Rectal smooth muscle tissue (tissue), 1 donor: ENCODE measurements around the gene POLR2L.

Source experiments
- H3K27ac ChIP-seq: one replicate; pipeline ENCODE4 v1.7.0; 2013; ENCODE audit warnings: low read depth, low read length, inconsistent platforms
- H3K27me3 ChIP-seq: one replicate; pipeline ENCODE4 v1.7.0; 2013; ENCODE audit warnings: low read length; ENCODE audit not compliant: control insufficient read depth, insufficient read depth
- H3K36me3 ChIP-seq: one replicate; pipeline ENCODE4 v1.7.0; 2013; ENCODE audit warnings: low read length; ENCODE audit not compliant: control insufficient read depth, insufficient read depth
- H3K4me1 ChIP-seq: one replicate; pipeline ENCODE4 v1.7.0; 2013; ENCODE audit warnings: low read length; ENCODE audit not compliant: control insufficient read depth, insufficient read depth
- H3K4me3 ChIP-seq: one replicate; pipeline ENCODE4 v1.7.0; 2013; ENCODE audit warnings: low read length
- H3K9ac ChIP-seq: one replicate; pipeline ENCODE4 v1.7.0; 2013; ENCODE audit warnings: low read length

POLR2L gene

GRCh38 chr11:842370-843002 is at the start of gene POLR2L, which contains the start of gene TSPAN4:
Gene POLR2L, minus strand, starts transcription at chr11:842529. Its CDS starts 21 bp downstream, at chr11:842508.
Gene TSPAN4, plus strand, starts transcription at chr11:842852. Its CDS starts 7,453 bp downstream, at chr11:850305.
- peak within 1 kb of the TSS; percentile 79 for H3K4me3 ChIP-seq
- H3K27me3 ChIP-seq, result no peaks in the 10 kb centered on the region
- H3K4me1 ChIP-seq, result peaks cover 21% of the 10 kb centered on the region
- H3K36me3 ChIP-seq, result peaks cover 18% of the 10 kb centered on the region
- H3K27ac ChIP-seq, result peak within 1 kb of the TSS; percentile 97
- peak within 1 kb of the TSS; percentile 10 for H3K9ac ChIP-seq

GRCh38 chr11:890794-891540 is 48.6 kb upstream of the POLR2L start:
- Histone ChIP-seq H3K27me3 (no peaks in the 10 kb centered on the region), H3K4me3 (no peak overlapping the region), H3K4me1 (no peaks in the 10 kb centered on the region), H3K9ac (no peak overlapping the region), H3K27ac (no peak overlapping the region), H3K36me3 (no peaks in the 10 kb centered on the region)

DNA sequence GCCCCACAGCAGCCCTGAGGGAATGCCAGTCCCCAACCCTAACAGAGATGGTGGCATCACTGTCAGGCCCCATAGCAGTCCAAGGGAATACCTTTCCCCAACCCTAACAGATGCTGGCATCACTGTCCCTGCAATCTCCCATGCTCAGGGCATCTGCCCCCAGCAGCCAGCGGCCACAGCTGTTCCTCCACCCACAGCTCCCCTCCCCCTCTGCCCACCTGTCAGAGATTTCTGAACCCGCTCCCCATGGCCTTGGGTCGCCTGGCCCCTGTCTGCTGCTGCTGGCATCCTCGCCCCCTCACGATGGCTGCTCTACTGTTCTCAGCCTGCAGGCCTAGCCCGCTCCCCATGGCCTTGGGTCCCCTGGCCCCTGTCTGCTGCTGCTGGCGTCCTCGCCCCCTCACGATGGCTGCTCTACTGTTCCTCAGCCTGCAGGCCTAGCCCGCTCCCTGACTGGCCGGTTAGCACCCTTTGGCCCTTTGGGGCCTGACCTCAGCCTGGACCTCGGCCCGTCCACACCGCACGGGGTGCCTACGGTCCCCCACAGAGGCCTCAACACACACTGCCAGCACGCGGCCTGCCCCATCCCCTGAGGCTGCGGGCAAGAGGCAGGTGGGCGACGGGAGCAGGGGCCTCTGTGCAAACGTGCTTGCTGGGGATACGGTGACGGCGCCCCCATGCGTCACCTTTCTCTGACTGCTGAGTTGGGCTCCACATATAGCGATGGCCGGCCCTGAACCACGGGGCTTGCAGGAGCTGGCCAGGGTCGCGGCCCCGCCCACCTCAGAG is 47.6 kb upstream of the POLR2L start:
- Histone ChIP-seq H3K4me1 (no peaks in the 10 kb centered on the region), H3K9ac (no peak overlapping the region), H3K27ac (no peak overlapping the region), H3K27me3 (no peaks in the 10 kb centered on the region), H3K36me3 (no peaks in the 10 kb centered on the region), H3K4me3 (no peak overlapping the region)

DNA sequence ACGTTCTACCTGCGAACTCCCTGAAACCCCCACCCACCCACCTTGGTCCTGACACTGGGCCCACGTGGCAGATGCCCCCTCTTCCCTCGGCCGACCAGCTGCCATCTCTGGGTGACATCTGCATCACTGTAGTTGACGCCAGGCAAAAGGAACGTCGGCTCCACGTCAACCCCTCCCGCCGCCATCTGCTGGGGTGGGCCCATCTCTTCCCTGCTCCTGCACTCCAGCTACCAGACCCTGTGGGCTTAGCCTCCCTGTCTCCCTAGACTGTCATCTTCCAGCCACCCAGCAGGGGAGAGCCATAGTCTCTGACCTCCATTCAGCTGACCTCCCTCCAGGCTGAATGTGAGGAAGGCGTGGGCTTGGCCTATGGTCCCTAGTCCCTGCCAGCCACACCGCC is 46.9 kb upstream of the POLR2L start:
- Histone ChIP-seq H3K27me3 (no peaks in the 10 kb centered on the region), H3K36me3 (no peaks in the 10 kb centered on the region), H3K9ac (no peak overlapping the region), H3K4me1 (no peaks in the 10 kb centered on the region), H3K4me3 (no peak overlapping the region), H3K27ac (no peak overlapping the region)

- Histone ChIP-seq H3K4me3 (no peak overlapping the region), H3K4me1 (no peaks in the 10 kb centered on the region), H3K27me3 (no peaks in the 10 kb centered on the region), H3K27ac (no peak overlapping the region), H3K36me3 (no peaks in the 10 kb centered on the region), H3K9ac (no peak overlapping the region)
Measured at GRCh38 chr11:888310-889212, 46.2 kb upstream of the POLR2L start.

GRCh38 chr11:887589-887988 is 45.3 kb upstream of the POLR2L start:
- Histone ChIP-seq H3K4me3 (no peak overlapping the region), H3K4me1 (no peaks in the 10 kb centered on the region), H3K27me3 (no peaks in the 10 kb centered on the region), H3K27ac (no peak overlapping the region), H3K9ac (no peak overlapping the region), H3K36me3 (no peaks in the 10 kb centered on the region)

DNA sequence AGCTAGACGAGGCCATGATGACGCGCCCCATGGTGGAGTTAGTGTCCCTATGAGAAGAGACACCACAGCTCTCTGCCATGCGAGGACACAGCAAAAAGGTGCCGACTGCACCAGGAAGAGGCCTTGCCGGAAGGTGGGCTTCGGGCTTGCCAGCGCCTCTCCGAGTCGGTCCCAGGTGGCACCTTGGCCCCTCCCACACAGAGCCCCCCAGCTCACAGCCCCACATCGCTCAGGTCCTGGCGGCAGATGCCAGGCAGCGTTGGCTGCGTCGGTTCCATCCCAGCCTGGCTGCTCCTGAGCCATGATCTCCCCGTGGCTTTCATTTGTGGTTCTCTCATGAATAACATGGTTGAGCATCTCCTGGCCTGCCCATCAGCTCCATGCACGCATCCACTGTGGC is 44.2 kb upstream of the POLR2L start:
- no peaks in the 10 kb centered on the region for H3K27me3 ChIP-seq
- H3K4me1 ChIP-seq, result no peaks in the 10 kb centered on the region
- no peak overlapping the region for H3K9ac ChIP-seq
- no peak overlapping the region for H3K27ac ChIP-seq
- no peaks in the 10 kb centered on the region for H3K36me3 ChIP-seq
- no peak overlapping the region for H3K4me3 ChIP-seq

GRCh38 chr11:884578-885070 is 42.3 kb upstream of the POLR2L start:
- Histone ChIP-seq H3K27ac (no peak overlapping the region), H3K4me1 (no peaks in the 10 kb centered on the region), H3K4me3 (no peak overlapping the region), H3K9ac (no peak overlapping the region), H3K27me3 (no peaks in the 10 kb centered on the region), H3K36me3 (peaks cover 5% of the 10 kb centered on the region)

- Histone ChIP-seq H3K27ac (no peak overlapping the region), H3K4me1 (no peaks in the 10 kb centered on the region), H3K36me3 (peaks cover 6% of the 10 kb centered on the region), H3K4me3 (no peak overlapping the region), H3K27me3 (no peaks in the 10 kb centered on the region), H3K9ac (no peak overlapping the region)
Measured at GRCh38 chr11:883527-883926, 41.2 kb upstream of the POLR2L start.

GRCh38 chr11:882596-882995 is 40.3 kb upstream of the POLR2L start:
- H3K9ac ChIP-seq, result no peak overlapping the region
- no peak overlapping the region for H3K27ac ChIP-seq
- no peaks in the 10 kb centered on the region for H3K27me3 ChIP-seq
- no peaks in the 10 kb centered on the region for H3K4me1 ChIP-seq
- peaks cover 6% of the 10 kb centered on the region for H3K36me3 ChIP-seq
- H3K4me3 ChIP-seq, result no peak overlapping the region

GRCh38 chr11:880447-880846 is 38.1 kb upstream of the POLR2L start:
- peaks cover 6% of the 10 kb centered on the region for H3K36me3 ChIP-seq
- no peak overlapping the region for H3K27ac ChIP-seq
- no peak overlapping the region for H3K4me3 ChIP-seq
- H3K9ac ChIP-seq, result no peak overlapping the region
- H3K27me3 ChIP-seq, result no peaks in the 10 kb centered on the region
- H3K4me1 ChIP-seq, result no peaks in the 10 kb centered on the region
